COR-L47 (cell line): Measurements from ENCODE around the gene ZMYM4.

ENCODE experiments used
- DNase-seq: peaks from one replicate; lab custom pipeline; 2025; lab: John Stamatoyannopoulos, UW

ZMYM4 gene

DNA sequence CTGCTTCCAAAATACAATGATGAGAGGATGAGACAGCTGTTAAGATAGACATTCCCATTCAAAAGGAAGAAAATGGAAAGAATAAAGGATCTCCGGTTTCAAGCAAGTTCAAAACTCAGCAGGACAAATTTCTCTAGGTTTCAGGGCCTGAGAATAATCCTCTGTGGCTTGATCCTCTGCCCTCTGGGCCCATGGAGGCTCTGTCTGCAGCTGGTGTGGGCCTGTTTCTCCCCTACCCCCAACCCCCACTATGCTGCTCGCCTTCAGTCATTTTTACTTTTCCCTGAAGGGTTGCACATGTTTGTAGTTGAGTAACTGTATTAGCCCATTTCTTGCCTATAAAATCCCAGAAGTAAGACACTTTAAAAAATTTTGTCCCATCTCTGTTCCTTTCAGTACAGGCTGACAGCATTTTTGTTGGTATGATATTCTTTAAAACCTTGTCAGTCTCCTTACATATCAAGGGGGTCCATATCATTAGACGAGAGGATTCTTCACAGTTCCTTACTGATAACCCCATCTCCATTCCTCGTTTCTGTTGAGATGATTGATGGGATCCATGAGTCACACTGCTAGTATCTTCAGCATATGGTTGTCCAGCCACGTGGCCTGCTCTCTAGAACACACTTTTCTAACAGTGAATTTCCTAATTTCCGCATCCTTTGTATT, 10.5 kb downstream of the ZMYM4 start:
- no peak for DNase-seq

DNA sequence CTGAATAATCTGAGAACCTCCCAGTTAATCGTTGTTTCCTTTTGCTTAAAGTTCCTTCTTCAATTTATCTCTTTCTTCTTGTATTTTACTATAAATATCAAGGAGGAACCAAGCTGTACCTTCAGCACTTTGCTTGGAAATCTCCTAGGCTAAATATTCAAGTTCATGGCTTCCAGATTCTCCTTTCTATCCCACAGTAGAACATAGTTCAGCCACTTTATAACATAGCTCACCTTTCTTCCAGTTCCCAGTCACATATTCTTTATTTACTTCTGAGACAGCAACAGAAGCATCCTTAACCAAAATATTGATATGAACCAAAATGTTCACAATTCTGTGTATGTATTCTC, 11.0 kb downstream of the ZMYM4 start:
- DNase-seq: no peak

DNA sequence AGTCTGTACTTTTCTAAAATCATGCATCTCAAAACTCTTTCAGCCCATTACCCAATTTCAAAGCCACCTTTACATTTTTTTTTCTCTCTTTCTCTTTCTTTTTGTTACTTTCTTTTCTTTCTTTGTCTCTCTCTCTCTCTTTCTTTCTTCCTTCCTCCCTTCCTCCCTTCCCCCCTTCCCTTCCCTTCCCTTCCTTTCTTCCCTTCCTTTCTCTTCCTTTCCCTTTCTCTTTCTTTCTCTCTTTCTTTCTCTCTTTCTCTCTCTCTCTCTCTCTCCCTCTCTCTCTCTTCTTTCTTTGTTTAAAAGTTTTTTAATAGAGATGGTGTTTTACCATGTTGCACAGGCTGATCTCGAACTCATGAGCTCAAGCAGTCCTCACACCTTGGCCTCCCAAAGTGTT, 11.5 kb downstream of the ZMYM4 start:
- no peak for DNase-seq

DNA sequence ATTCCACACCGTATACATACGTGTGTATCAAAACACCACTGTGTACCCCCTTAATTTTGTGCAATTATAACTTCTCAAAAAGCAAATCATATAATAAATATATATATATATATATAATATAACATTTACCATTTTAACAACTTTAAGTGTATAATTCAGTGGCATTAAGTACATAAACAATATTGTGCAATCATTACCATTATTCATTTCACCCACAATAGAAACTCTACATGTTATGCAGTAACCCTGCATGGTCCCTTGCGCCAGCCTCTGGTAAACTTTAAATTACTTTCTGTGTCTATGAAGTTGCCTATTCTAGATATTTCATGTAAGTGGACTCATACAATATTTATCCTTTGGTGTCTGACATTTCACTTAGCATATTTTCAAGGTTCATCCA, 13.1 kb downstream of the ZMYM4 start:
- no peak for DNase-seq

DNA sequence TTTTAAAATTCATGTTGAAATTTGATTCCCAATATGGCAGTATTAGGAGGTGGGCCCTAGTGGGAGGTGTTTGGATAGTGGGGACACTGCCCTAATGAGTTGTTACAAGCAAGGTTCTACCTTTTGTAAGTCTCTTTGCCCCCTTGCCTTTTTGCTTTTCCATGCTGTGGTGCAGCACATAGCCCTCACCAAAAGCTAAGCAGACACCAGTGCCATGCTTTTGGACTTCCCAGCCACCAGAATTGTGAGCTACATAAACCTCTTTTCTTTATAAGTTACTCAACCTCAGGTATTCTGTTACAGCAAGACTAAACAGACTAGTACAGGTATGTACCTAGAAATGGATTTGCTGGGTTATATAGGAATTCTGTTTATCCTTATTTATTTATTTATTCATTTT, 13.7 kb downstream of the ZMYM4 start:
- no peak for DNase-seq

DNA sequence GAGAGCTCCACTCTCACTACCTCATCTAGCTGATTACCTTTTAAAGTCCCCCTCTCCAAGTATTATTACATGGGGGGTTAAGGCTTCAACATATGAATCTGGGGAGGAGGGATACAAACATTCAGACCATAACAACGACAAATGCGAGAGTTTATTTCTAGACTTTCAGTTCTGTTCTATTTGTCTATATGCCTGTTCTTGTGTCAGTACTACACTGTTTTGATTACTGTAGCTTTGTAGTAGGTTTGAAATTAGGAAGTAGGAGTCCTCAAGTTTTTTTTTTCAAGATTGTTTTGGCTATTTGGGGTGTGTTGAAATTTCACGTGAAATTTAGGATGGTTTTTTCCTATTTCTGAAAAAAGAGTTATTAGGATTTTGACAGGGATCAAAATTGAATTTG, 16.3 kb downstream of the ZMYM4 start:
- no peak for DNase-seq

DNA sequence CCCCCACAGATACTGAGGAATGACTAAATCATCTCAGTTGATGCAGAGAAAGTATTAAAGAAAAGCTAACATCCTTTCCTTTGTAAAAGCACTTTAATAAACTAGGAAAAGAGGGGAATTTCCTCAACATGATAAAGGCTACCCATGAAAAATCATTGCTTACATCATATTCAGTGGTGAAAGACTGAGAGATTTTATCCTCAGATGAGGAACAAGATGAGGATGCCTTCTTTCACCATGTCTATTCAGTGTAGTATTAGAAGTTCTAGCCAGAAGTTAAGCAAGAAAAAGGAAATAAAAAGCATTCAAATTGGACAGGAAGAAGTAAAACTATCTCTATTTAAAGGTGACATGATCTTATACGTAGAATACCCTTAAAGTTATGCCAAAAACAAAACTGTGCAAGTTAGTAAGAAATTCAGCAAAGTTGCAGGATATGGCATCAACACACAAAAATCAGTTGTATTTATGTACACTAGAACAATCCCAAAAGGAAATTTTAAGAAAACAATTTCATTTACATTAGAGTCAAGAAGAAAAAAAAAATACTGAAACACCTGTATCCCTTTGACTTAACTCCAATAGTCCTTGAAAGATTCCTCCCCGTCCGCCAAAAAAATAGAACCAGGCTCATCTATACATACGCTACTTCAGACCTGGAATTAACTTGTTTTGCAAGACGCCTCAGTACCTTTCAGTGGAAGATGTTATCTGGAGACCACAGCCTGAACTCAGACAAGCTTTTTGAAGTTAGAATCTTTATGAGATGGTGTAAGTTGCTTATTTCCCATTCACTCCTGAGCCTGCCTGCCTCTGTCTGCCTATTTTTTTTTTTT, 17.5 kb downstream of the ZMYM4 start:
- DNase-seq: no peak

DNA sequence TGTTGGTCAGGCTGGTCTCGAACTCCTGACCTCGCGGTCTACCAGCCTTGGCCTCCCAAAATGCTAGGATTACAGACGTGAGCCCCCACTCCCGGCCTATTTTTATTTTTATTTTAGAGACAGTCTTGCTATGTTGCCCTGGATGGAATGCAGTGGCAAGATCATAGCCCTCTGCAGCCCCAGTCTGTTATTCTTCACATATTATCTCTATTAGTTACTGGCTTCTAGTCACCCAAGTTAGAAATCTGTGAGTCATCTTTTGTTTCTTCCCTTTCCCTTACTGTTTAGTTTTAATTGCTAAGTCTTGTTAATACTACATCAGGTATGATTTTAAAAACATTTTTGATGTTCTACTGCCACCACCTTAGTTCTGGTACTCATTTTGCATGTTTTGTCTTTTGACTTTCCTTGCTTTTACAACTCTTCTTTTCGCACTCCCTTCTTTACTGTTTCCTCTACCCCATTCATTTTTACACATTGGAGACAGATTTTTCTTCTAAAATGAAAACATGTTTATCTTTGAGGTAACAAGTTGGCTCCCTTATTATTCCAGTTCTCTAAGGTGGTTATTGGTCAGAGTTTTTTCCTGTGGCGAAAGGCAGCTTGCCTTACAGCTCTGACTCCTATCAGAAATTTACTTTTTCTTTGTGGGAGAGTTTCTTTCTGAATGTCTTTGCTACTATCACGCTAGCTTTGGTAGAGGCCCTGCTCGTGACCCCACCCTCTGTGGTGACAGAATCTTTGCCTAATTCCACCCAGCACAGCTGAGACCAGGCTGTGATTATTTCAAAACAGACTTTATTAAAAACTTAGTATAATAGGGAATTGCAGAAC, 19.5 kb downstream of the ZMYM4 start:
- no peak for DNase-seq

DNA sequence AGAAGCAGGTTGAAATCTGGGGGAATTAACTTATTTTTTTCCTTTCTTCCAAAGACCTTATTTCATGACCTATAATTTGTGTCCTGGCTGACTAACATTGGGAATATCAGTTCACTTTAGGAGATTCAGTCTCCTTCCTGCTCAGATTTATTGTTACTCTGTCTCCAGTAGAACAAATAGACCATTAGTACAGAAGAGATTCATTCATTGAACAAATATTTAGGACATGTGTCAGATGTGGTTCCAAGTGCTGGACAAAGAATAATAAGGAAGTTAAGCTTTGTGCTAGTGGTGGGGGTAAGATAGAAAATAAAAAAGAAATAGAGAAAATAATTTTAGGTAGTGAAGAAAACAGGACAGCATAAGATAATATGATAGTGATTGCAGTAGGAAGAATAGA, 20.3 kb downstream of the ZMYM4 start:
- DNase-seq: no peak

DNA sequence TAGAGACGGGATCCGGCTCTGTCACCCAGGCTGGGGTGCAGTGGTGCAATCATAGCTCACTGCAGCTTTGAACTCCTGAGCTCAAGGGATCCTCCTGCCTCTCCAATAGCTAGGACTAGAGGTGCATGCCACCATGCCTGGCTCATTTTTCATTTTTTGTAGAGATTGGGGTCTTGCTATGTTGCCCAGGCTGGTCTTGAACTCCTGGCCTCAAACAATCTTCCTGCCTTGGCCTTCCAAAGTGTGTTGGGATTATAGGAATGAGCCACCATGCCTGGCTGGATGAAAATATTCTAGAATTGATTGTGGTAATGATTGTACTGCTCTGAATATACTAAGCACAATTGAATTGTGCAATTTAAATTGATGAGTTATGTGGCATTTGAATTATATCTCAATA, 21.9 kb downstream of the ZMYM4 start:
- no peak for DNase-seq

DNA sequence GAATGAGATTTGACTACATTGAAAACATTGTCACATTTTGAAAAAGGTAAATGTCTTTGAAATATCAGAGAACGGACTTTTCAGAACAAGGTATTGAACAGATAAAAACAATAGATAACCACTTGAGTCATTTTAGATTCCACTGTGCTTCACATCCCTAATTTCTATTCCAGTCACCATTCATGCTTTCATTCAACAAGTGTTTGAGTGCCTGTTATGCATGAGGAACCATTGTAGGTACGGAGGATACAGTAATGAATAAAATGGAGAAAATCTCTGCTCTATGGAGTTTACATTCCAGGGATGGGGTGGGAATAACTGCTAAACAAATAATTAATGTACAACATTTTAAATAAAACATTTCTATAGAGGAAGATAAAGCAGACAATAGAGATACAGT, 26.3 kb downstream of the ZMYM4 start:
- no peak for DNase-seq

DNA sequence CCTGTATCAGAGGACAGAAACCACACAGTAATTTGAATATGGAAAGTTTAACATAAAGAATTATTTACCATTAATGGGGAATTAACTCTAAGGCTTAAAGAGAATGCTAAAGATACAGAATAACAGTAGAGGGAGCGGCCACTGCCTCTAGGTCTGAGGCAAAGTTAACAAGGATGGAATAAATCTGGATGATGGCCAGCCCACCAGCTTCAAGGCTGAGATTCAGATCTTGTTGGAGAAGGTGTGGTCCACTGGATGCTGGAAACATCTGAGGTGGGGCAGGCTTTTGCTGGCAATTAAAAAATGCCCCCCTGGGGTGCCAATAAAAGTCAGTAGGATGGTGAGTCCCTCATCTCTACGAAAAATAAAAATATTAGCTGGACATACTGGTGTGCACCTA, 29.4 kb downstream of the ZMYM4 start:
- DNase-seq: no peak

DNA sequence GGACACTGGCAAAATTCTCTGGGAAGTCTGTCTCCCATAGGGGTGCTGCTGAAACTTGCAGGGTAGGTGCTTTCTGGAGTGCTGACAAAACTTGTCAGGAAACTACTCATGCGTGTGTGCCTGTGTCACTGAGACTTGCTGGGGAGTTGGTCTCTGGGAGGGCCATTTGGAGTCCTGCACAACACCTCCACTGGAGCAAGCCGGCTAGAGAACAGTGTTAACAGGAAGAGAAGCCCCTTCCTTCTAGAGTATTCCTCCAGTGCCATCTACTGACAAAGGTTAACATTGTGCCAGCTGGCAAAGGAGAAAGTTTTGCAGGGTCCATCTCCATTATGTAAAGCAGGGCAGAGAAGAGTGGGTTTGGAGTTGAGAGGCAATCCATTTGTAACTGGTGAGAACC, 30.0 kb downstream of the ZMYM4 start:
- peak; percentile 31 for DNase-seq

DNA sequence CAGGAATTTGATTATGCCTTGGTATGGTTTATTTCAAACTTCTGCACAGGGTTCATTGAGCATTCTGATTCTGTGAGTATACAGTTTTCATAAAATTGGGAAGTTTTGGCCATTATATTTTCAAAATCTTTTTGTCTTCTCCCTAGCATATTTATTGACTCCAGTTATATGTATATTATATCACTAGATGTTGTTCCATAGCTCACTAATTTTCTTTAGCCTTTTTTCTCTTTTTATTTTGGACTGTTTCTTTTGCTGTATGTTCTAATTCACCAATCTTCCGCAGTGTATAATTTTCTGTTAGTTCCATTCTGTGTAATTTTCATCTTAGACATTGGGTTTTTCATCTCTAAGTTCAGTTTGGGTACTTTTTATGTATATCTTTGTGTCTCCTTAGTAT, 31.9 kb downstream of the ZMYM4 start:
- DNase-seq: no peak

DNA sequence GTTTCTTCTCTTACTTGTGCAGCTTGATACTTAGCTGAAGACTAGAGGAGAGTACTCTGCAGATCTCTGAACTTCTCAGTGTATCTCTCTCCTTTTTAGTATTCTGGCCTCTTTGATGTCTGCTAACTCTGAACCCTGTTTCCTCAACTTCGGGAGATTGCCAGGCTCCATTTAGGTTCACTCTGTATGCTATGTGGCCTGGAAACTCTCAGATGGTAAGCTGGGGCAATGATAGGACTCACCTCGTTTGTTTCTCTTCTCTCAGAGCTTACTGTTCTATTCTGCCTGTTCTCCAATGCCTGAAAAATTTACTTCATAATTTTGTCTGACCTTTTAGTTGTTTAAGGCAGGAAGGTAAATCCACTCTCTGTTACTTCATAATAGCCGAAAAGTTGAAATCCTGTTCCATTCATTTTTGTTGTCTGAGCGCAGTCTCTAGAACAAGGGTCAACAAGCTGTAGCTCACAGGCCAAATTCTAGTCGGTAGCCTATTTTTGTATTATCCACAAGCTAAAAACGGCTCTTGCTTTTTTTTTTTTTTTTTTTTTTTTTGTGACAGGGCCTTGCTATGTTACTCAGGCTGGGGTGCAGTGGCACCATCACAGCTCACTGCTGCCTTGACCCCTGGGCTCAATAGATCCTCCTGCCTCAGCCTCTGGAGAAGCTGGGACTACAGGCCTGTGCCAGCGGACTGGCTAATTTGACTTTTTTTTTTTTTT, 33.3 kb downstream of the ZMYM4 start:
- DNase-seq: no peak

DNA sequence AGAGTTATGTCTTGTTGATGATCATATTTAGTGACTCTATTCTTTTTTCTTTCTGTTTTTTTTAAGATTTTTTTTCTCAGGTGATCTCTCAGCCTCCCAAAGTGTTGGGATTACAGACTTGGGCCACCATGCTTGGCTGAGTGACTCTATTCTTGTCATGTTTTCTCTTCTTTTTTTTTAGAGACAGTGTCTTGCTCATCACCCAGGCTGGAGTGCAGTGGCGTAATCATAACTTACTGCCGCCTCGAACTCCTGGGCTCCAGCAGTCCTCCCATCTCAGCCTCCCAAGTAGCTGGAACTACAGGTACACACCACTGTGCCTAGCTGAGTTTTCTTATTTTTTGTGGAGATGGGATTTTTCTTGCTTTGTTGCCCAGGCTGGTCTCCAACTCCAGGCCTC, 36.9 kb downstream of the ZMYM4 start:
- DNase-seq: no peak

DNA sequence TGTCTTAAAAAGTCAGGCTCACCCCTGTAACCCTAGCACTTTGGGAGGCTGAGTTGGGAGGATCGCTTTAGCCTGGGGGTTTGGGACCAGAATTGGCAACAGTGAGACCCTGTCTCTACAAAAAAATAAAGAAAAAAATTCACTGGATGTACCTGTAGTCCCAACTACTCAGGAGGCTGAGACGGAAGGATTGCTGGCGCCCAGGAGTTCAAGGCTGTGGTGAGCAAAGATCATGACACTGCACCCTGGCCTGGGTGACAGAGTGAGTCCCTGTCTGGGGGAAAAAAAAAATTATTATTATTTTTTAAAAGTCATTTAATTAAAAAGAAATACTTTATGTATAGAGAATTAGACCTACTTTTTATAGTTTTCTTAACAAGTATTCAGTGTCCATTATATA, 47.1 kb downstream of the ZMYM4 start:
- DNase-seq: no peak

DNA sequence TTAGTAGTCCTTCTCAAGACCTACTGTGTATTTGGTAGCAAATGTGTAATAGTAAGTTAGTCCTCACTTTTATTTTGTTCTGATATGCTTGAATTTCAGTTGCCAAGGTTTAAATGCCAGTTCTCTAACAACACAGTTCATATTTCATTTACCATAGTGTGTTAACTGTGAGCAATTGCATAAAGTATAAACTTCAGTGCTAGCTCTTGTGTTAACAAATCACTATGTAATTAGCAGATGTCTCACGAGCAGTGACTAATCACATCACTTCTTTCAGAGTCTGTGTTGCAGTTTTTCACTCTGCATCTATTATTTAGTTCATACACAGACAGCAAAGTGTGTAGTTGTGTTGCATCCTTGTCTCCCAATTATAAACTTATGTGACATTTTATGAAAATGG, 47.8 kb downstream of the ZMYM4 start:
- no peak for DNase-seq

DNA sequence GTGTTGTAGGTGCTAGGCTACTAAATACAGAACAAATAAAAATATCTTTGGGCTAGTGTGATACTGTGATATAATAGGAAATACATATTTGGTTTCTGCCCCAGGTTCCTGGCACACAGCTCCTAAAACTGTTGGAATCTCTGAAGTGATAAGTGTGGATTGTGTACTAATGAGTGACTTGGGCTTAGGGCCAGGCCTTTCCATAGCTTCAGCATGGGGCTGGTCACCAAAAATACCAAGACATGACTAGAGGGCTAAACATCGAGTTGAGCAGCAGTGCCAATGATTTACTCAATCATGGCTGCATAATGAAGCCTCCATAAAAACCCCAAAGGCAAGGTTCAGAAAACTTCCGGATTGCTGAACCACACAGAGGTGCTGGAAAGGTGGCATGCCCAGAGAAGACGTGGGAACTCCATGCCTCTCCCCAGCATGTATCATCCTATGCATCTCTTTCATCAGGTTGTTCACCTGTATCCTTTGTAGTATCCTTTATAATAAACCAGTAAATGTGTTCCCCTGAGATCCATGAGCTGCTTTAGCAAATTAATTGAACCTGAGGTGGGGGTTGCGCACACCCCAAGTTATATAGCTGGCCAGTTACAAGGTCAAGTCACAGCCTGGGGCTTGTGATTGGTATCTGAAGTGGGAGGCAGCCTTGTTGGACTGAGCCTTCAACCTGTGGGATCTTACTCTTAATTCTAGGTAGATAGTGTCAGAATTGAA, 51.6 kb downstream of the ZMYM4 start:
- no peak for DNase-seq

DNA sequence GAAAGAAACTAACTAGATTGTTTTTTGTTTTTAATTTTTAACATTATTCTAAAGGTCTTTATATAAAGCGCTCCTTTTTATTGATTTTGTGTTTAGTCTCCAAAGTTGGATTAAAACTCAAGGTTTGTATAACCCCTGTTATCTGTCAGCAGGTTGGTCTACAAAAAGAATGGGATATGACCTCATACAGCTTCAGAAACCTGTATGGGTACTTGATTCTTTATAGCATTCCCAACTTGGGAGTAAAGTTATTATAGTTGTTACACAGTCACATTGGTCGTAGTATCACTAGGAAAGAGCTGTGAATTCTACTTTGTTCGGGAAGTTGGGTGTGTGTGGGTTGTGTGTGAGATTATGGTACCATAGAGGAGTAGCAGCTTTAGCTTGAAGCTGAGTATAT, 52.4 kb downstream of the ZMYM4 start:
- DNase-seq: no peak

DNA sequence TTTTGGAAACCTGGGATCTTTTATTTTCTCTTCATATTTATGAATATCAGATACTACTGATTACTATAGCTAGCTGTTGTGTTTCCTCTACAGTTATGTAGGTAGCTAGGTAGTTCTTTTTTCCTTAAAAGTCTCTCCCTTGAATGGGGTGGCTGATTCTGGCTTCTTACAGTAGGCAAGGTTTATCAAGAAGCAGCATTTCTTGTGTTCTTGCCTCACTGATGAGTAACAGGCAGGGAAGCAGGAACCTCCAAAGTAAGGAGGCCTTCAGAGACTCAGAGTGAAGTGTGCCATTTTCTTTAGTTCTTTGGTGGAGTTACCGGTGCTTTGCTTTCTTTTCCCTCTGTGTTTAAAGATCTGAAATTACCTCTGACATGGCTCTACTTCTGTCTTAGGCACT, 56.0 kb downstream of the ZMYM4 start:
- no peak for DNase-seq
